Measurements from ENCODE around the gene MAP3K12.
A peak's percentile ranks its signal among the peaks of the same experiment; 100 is the strongest.

Gene MAP3K12

DNA sequence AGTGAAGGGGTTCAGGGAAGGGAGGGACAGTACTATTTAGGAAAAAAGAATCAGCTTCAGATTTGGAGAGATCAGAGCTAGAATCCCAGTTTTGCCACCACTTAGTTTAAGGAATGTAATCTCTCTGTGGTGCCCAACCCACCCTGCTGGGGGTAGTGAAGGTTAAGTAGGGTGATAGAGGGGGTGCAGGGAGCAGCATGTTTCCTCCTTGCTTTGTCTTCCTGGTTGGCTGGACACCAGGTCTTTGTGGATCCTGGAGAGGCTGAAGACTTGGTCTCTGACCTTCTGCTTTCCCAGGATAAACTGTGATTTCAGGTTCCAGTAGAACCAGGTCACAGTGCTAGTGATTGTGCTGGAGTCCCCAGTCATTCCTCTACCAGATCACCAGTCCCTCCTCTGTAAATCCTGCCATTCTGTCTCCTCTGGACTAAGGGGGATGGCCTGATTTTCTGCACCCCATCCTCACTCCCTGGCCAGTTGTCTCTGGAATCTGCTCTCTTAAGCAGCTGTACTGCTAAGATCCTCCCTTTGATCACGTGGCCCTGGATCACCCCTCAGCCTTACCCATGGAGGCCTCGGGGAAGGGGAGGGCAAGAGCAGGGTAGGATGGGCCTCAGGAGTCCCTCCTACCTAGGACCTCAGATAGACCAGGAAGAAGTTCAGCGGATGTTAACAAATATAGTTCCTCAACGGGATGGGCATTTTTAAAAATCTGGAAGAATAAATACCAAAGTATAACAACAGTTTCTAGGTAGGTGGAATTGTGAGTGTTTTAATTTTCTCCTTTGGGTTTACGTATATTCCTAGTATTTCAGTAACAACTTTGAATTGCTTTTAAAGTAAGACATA lies 3.1 kb downstream of the MAP3K12 start:
- Mint-ChIP-seq H3K36me3 (ENCODE audit: insufficient read depth) (peaks cover 23% of the 10 kb centered on the region), H3K27me3 (no peaks in the 10 kb centered on the region), H3K4me1 (peaks cover 51% of the 10 kb centered on the region), H3K4me3 (no peak overlapping the region), H3K27ac (ENCODE audit: low read depth) (no peak overlapping the region), H3K9me3 (no peaks in the 10 kb centered on the region)
- ATAC-seq (replicated peaks; ENCODE audit: extremely low read depth, poor library complexity, severe bottlenecking) (no peak), DNase-seq (ENCODE audit: low spot score in 2 of 2) (no peak)

DNA sequence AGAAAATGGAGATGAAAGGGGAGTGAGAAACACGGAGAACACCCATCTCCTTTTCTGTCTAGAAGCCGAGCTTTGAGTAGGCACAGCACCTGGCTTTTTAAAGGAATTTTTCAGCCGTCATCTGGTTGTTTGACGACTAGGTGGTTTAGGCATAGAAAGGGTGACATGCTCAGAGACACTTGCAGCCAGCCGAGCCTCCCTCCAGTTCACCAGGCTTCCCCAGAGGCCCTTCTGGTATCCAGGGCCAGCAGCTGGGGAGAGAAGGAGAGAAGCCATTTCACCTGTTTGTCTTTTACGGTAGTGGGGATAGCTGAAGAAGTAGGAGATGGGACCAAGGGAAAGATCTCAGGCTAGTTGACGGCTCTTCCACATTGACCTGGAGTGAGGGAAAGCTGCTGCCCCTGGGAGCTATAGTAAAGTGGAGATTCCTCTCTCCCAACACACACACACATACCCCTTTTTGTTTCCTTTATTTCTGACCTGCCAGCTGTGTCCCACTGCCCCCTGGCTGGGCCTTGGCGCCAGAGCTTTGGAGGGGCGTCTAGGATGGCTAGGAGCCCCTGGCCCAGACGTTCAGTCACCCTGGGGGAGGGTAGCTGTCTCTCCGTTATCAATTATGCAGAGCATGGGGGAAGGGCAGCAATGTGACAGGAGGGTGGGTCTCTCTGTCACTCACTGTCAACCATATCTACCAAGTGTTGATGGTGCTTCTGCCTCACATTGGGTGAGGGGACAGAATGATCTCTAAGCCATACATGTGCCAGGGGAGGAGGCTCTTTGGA lies 5.5 kb downstream of the MAP3K12 start:
- peak overlapping the region; percentile 82 for H3K4me3 Mint-ChIP-seq
- H3K27ac Mint-ChIP-seq (ENCODE audit: low read depth): peak overlapping the region; percentile 93
- peak; percentile 10 for ATAC-seq (replicated peaks; ENCODE audit: extremely low read depth, poor library complexity, severe bottlenecking)
- H3K27me3 Mint-ChIP-seq: no peaks in the 10 kb centered on the region
- H3K4me1 Mint-ChIP-seq: peaks cover 37% of the 10 kb centered on the region
- H3K36me3 Mint-ChIP-seq (ENCODE audit: insufficient read depth): peaks cover 17% of the 10 kb centered on the region
- DNase-seq (ENCODE audit: low spot score in 2 of 2): no peak
- H3K9me3 Mint-ChIP-seq: no peaks in the 10 kb centered on the region

DNA sequence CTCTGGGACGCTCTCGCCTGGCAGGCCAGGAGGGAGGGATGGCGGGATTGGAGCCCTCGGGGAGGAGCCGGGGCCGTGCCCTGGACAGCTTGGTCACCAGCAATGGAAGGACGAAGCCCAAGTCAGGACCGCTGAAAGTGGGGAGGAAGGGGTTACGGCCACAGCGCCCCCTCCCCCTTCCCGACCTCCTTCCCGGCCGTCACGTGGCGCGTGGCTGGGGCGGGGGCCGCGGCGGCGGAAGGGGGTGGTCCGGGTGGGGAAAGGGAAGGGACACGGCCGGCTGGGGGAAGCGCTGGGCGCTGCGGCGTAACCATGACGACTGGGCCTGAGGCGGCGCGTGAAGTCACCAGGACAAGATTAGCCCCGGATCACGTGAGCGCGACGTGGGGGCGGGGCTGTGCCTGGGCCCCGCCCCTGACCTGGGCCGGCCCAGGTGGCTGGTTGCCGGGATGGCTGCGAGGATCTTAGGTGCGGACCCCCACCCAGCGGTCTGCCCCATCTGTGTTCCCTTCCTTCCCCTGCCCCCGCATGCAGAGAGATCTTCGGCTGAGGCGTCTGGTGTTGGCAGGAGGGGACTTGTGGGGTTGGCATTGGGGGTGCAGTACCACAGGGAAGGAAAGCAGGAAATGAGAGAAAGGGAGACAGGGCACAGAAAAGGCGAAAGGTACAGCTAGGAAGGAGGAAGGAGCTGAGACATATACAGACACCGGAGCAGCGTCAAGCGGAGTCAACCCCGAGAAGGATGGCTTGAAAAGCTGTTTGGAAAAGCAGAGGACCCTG lies 6.2 kb downstream of the MAP3K12 start:
- Mint-ChIP-seq H3K36me3 (ENCODE audit: insufficient read depth) (peaks cover 13% of the 10 kb centered on the region), H3K27ac (ENCODE audit: low read depth) (peak overlapping the region; percentile 93), H3K4me1 (peaks cover 32% of the 10 kb centered on the region), H3K4me3 (peak overlapping the region; percentile 82), H3K27me3 (no peaks in the 10 kb centered on the region), H3K9me3 (no peaks in the 10 kb centered on the region)
- ATAC-seq (replicated peaks; ENCODE audit: extremely low read depth, poor library complexity, severe bottlenecking) (peak; percentile 93), DNase-seq (ENCODE audit: low spot score in 2 of 2) (peak; percentile 71 to 78)

DNA sequence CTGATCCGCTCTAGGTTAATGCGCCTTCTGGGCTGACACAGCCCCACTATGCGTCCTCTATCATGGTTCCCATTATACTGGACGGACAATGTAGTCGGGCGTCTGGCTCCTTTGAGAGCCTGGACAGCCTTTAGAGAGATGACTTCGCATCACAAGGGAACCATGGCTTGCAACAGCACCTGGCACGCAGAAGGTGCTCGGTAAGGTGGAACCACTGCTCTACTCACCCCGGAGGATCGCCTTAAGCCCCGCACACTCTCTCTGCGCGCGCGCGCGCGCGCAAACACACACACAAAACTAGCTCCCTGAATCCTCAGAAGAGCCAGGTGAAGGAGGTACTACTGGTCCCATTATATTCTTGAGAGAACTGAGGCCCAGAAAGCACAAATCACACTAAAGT lies 7.1 kb downstream of the MAP3K12 start:
- Mint-ChIP-seq H3K4me3 (peak overlapping the region; percentile 82), H3K4me1 (peaks cover 34% of the 10 kb centered on the region), H3K27ac (ENCODE audit: low read depth) (peak overlapping the region; percentile 93), H3K36me3 (ENCODE audit: insufficient read depth) (peaks cover 13% of the 10 kb centered on the region), H3K27me3 (no peaks in the 10 kb centered on the region), H3K9me3 (no peaks in the 10 kb centered on the region)
- DNase-seq (ENCODE audit: low spot score in 2 of 2): no peak
- ATAC-seq (replicated peaks; ENCODE audit: extremely low read depth, poor library complexity, severe bottlenecking): no peak

DNA sequence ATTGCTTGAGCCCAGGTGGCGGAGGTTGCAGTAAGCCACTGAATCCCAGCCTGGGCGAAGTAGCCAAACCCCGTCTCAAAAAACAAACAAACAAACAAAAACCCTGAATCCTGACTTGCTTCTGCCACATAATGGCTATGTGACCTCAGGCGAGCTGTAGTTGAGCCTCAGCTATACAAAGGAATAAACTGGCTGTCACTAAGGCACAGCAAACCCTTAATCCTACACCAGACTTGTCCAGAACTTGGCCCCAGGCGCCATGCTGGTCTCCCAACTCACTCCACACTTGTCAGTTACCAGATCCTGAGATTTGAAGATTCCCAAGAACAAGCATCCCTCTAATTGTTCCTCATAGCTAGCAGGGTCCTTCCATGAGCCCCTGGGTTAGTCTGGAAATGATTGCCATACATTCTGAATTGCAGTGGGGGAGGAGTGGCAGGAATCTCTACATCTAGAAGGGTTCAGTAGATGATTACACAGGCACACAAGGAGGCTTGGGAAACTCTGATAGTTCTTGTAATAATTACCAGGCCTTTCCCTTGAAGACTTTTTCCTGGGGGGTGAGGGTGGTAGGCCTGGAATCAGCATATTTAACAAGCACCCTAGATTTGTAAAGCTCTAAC lies 9.9 kb downstream of the MAP3K12 start:
- Mint-ChIP-seq H3K36me3 (ENCODE audit: insufficient read depth) (peaks cover 25% of the 10 kb centered on the region), H3K9me3 (no peaks in the 10 kb centered on the region), H3K27ac (ENCODE audit: low read depth) (no peak overlapping the region), H3K27me3 (no peaks in the 10 kb centered on the region), H3K4me3 (no peak overlapping the region), H3K4me1 (peaks cover 39% of the 10 kb centered on the region)
- no peak for DNase-seq (ENCODE audit: low spot score in 2 of 2)
- no peak for ATAC-seq (replicated peaks; ENCODE audit: extremely low read depth, poor library complexity, severe bottlenecking)

DNA sequence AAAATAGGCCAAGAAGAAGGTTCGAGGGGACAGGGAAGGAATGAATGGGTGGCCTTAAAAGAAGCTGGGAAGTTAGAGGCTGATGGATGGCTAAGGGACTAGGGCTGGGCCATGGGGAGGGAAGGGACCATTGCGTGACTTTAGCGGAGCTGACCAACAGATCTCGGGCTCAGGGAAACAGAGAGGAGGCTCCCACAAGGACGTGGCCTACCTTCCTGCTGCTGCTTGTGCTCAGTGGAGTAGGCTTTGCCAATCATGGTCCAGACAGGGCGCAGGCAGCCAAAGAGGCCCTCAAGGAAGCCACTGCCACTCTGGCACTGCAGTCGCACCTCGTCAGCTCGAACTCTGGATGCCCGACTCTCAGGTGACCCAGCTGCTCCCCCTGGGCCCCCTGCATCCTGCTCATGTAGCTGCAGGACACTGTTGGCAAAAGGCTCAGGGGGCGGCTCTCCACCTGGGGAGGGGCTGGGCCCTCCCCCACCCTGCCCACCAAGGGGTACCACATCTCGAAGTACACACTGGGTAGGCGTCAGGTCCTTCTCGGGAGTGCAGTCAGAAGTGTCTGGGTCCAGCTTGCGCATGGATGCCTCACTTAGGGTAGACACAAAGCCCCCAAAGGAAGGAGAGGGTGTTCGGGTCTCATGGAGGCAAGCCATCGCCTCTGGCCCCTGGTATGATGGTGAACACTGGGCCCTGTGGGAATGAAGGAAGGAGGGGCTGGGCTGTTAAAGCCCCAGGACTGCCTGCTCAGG lies 12.3 kb downstream of the MAP3K12 start:
- DNase-seq (ENCODE audit: low spot score in 2 of 2) (no peak), ATAC-seq (replicated peaks; ENCODE audit: extremely low read depth, poor library complexity, severe bottlenecking) (no peak)
- Mint-ChIP-seq H3K36me3 (ENCODE audit: insufficient read depth) (peaks cover 31% of the 10 kb centered on the region), H3K4me3 (no peak overlapping the region), H3K27me3 (no peaks in the 10 kb centered on the region), H3K9me3 (no peaks in the 10 kb centered on the region), H3K27ac (ENCODE audit: low read depth) (peak overlapping the region; percentile 75), H3K4me1 (peaks cover 18% of the 10 kb centered on the region)

DNA sequence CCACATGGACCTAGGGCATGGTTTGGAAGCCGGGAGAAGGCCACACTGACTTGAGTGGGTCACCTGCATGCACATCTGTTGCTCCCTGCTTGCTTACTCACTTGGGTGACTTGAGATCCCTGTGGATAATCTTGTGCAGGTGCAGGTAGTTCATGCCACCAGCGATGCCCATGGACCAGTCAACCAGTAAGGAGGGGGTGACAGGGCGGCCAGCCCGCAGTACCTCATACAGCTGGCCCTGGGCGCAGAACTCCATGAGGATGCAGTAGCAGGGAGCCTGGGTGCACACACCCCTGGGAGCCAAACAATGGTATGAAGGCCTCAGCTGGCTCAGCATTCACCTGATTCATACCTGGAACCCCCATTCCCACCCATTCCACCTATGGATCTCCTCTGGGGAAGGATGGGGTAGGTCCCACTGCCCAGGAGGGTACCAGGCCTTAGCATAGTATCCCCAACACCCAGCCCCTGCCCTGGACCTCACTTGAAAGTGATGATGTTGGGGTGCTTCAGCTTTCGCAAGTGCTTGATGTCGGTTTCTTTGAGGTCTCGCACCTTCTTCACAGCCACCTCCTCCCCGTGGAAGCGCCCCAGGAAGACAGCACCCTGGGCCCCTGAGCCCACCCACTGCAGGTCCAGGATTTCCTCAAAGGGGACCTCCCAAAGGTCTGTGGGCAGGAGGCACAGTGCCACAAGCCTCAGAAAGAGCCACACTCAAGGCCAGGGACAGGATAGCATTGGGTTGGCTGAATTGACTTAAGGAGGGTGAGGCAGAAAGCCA lies 13.1 kb downstream of the MAP3K12 start:
- ATAC-seq (replicated peaks; ENCODE audit: extremely low read depth, poor library complexity, severe bottlenecking) (peak; percentile 44), DNase-seq (ENCODE audit: low spot score in 2 of 2) (no peak)
- no peaks in the 10 kb centered on the region for H3K27me3 Mint-ChIP-seq
- peaks cover 38% of the 10 kb centered on the region for H3K36me3 Mint-ChIP-seq (ENCODE audit: insufficient read depth)
- peaks cover 16% of the 10 kb centered on the region for H3K4me1 Mint-ChIP-seq
- no peak overlapping the region for H3K4me3 Mint-ChIP-seq
- H3K27ac Mint-ChIP-seq (ENCODE audit: low read depth): peak overlapping the region; percentile 75
- H3K9me3 Mint-ChIP-seq: no peaks in the 10 kb centered on the region

DNA sequence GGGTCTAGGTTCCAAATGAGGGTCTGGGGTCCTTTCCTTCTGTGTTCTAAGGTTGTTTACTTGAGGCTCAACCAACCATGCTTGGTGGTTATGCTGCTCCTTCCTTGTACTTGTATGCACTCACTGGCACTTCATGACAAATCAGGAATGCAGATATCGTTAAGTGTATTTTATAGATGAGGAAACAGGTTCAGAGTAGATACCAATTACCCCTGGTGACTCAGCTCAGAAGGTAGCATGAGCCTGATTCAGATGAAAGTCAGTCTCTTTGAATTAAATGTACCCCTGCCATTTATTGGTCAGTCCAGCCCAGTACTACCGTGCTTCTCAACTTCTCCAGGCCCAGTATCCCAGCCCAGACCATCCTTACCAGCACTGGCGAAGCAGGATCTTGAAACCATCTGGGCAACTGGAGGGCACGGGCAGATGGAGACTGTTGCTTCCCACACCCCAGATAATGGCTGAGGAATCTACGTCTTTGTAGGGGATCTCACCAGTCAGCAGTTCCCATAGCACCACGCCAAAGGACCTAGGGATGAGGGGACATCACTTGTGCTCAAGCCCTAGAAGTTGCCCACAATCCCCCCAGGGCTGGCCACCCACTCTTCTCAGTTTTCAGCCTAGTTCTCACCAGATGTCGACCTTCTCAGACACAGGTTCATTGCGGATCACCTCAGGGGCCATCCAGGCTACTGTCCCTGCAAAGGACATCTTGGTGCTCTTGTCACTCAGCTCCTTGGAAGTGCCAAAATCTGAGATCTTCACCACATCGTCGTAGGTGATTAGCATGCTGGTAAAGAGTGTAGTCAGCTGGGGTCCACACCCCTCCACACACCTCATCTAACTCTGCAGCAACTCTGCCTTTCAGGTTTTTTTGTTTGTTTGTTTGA lies 14.3 kb downstream of the MAP3K12 start:
- no peaks in the 10 kb centered on the region for H3K27me3 Mint-ChIP-seq
- peaks cover 45% of the 10 kb centered on the region for H3K36me3 Mint-ChIP-seq (ENCODE audit: insufficient read depth)
- H3K27ac Mint-ChIP-seq (ENCODE audit: low read depth): peak overlapping the region; percentile 19
- DNase-seq (ENCODE audit: low spot score in 2 of 2) (no peak), ATAC-seq (replicated peaks; ENCODE audit: extremely low read depth, poor library complexity, severe bottlenecking) (no peak)
- peaks cover 16% of the 10 kb centered on the region for H3K4me1 Mint-ChIP-seq
- H3K9me3 Mint-ChIP-seq: no peaks in the 10 kb centered on the region
- H3K4me3 Mint-ChIP-seq: no peak overlapping the region

DNA sequence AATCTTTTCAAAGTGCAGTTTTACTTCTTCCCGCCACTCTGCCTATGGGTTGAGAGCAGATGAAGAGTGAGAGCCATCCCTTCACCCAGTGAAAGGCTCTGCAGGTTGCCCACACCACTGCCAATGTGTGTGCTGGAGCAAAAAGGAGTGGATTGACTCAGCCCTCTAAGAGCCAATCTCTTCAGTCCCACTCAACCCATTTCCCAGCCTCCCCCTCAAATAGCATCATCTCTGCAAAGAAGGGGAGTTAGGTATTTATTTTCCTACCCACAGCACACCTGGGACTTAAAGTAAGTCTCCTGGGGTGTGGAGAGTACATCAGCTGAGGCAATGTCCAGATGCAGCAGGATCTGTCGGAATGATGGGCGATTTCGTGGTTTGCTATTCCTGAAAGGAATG lies 15.3 kb downstream of the MAP3K12 start:
- Mint-ChIP-seq H3K4me3 (no peak overlapping the region), H3K27me3 (no peaks in the 10 kb centered on the region), H3K36me3 (ENCODE audit: insufficient read depth) (peaks cover 52% of the 10 kb centered on the region), H3K9me3 (no peaks in the 10 kb centered on the region), H3K4me1 (peaks cover 16% of the 10 kb centered on the region), H3K27ac (ENCODE audit: low read depth) (no peak overlapping the region)
- no peak for ATAC-seq (replicated peaks; ENCODE audit: extremely low read depth, poor library complexity, severe bottlenecking)
- no peak for DNase-seq (ENCODE audit: low spot score in 2 of 2)

DNA sequence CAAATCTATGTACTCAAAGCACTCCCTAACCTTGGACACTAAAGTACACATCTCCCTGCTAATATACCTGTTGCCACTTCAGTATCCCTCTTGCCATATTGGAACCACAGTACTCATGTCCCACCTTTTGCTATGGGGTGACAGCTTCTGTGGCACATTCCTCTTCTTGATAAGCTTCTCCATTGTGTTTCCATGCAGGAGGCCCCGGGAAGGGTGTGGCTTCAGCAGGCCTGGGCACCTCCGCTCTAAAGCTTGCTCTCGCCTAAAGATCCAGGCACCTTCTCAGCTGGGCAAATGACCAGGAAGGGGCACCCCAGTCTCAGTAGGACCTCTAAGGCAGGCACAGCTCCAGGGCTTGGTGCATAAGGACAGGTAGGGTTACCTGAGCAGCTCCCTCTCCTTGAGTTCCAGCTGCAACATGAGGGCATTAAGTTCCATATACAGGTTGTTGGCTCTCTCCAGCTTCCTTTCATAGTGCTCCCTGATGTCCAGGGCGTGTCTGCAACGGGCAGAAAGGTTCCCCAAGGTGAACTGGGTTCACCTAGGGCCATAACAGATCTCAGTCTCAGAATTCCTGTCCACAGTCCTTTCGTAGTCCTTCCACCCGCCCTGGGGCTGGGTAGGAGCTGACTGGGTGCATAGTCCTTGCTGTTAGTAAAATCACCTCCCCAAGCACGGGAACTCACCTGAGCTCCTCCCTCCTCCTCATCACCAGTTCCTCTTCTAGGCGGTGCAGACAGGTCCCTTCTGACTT lies 15.9 kb downstream of the MAP3K12 start:
- Mint-ChIP-seq H3K27me3 (no peaks in the 10 kb centered on the region), H3K4me1 (peaks cover 16% of the 10 kb centered on the region), H3K9me3 (no peaks in the 10 kb centered on the region), H3K27ac (ENCODE audit: low read depth) (no peak overlapping the region), H3K4me3 (no peak overlapping the region), H3K36me3 (ENCODE audit: insufficient read depth) (peaks cover 54% of the 10 kb centered on the region)
- ATAC-seq (replicated peaks; ENCODE audit: extremely low read depth, poor library complexity, severe bottlenecking) (no peak), DNase-seq (ENCODE audit: low spot score in 2 of 2) (no peak)
